Keratinocyte (primary cell): ENCODE measurements around the gene TP53I3. TPM values are rescaled to one million over a fixed set of nuclear protein-coding genes. Genes with fewer than 3 reads are reported as not detected.

Source experiments
- DNase-seq: peaks from one replicate; pipeline ENCODE4 v3.0.0-alpha.2; 2011; ENCODE audit warnings: low read depth, missing footprints, low spot score
- FAIRE-seq: peaks from 2 replicates; lab custom pipeline; 2011; peaks lifted over from hg19 to GRCh38; lab: Jason Lieb, UNC
- H2AFZ ChIP-seq: 2 replicates; pipeline ENCODE4 v1.6.0; 2012; ENCODE audit warnings: low read length, control low read depth, inconsistent platforms; ENCODE audit not compliant: control insufficient read depth
- H3K27ac ChIP-seq: 2 replicates; pipeline ENCODE4 v1.5.1; 2011; ENCODE audit warnings: low read length; ENCODE audit not compliant: control insufficient read depth, insufficient read depth
- H3K27me3 ChIP-seq: 3 replicates; pipeline ENCODE4 v1.6.0; 2011; ENCODE audit warnings: low read length; ENCODE audit not compliant: control insufficient read depth, insufficient read depth; ENCODE audit errors: extremely low read depth
- H3K36me3 ChIP-seq, 2 experiments: 2 replicates in 1 of 2; 3 replicates in 1 of 2; pipeline ENCODE4 v1.5.1; 2011; ENCODE audit warnings: low read length in 2 of 2, mild to moderate bottlenecking in 1 of 2; ENCODE audit not compliant: control insufficient read depth in 2 of 2, insufficient read depth in 2 of 2; ENCODE audit errors: extremely low read depth in 1 of 2
- H3K4me1 ChIP-seq: 3 replicates; pipeline ENCODE4 v1.5.1; 2011; ENCODE audit warnings: low read length; ENCODE audit not compliant: control insufficient read depth, insufficient read depth; ENCODE audit errors: extremely low read depth
- H3K4me2 ChIP-seq: 3 replicates; pipeline ENCODE4 v1.6.0; 2011; ENCODE audit warnings: low read depth, low read length; ENCODE audit not compliant: control insufficient read depth, insufficient read depth; ENCODE audit errors: extremely low read depth
- H3K4me3 ChIP-seq, 3 experiments: fragments of 200-600 bp in 1 of 3; sonication (generic) in 1 of 3; 2 replicates in 2 of 3; 3 replicates in 1 of 3; pipeline ENCODE4 v1.5.1; 2011 to 2016; ENCODE audit warnings: low read length in 3 of 3, mild to moderate bottlenecking in 3 of 3, control low read depth in 2 of 3, inconsistent platforms in 1 of 3, low read depth in 1 of 3, mixed read lengths in 1 of 3, mixed run types in 1 of 3, moderate library complexity in 1 of 3; ENCODE audit not compliant: control insufficient read depth in 2 of 3, insufficient read depth in 2 of 3; ENCODE audit errors: extremely low read depth in 1 of 3
- H3K79me2 ChIP-seq: 2 replicates; pipeline ENCODE4 v1.6.0; 2012; ENCODE audit warnings: low read length; ENCODE audit not compliant: control insufficient read depth, insufficient read depth
- H3K9ac ChIP-seq: 3 replicates; pipeline ENCODE4 v1.6.0; 2011; ENCODE audit warnings: low read length; ENCODE audit not compliant: control insufficient read depth, insufficient read depth; ENCODE audit errors: extremely low read depth
- H3K9me1 ChIP-seq: 3 replicates; pipeline ENCODE4 v1.6.0; 2011; ENCODE audit warnings: low read length; ENCODE audit not compliant: control insufficient read depth, insufficient read depth; ENCODE audit errors: extremely low read depth
- H3K9me3 ChIP-seq: 2 replicates; pipeline ENCODE4 v1.5.1; 2012; ENCODE audit warnings: low read depth, low read length; ENCODE audit not compliant: control insufficient read depth
- H4K20me1 ChIP-seq: 3 replicates; pipeline ENCODE4 v1.6.0; 2011; ENCODE audit warnings: low read length; ENCODE audit not compliant: control insufficient read depth, insufficient read depth; ENCODE audit errors: extremely low read depth
- EZH2 ChIP-seq: IDR thresholded peaks from one replicate; pipeline ENCODE4 v1.6.1; 2012; ENCODE audit warnings: inconsistent platforms, mild to moderate bottlenecking, low read length, moderate library complexity
- dilution Hi-C: fragments of 300-500 bp; cut with MboI; formaldehyde crosslinking; loops from one replicate; pipeline ENCODE4 v1.7.0; 2020; ENCODE audit warnings: low sequenced_read_pairs; ENCODE audit not compliant: extremely low pct_ligation_motif_present
- polyA plus RNA-seq, 5 experiments: library from polyadenylated mRNA; depleted of rRNA in 3 of 5; stranded (reverse) in 3 of 5; stranded (forward) in 1 of 5; unstranded in 1 of 5; fragments of >200 nt; gene quantifications; 1 replicate in 1 of 5; 2 replicates in 3 of 5; 3 replicates in 1 of 5; pipeline versions ENCODE4 v1.2.1 to v1.2.3, GENCODE V29; 2011 to 2012; ENCODE audit warnings: missing spikeins in 2 of 5, low read depth in 1 of 5, low replicate concordance in 1 of 5
- TF ChIP-seq, protein P1 (sequence below), 3 experiments: IDR thresholded peaks in 1 of 3; conservative IDR thresholded peaks in 1 of 3; optimal IDR thresholded peaks in 1 of 3; 2 replicates in 2 of 3; 3 replicates in 1 of 3; pipeline versions ENCODE3 to v1.5.1; 2011; ENCODE audit warnings: low read length in 3 of 3, mild to moderate bottlenecking in 3 of 3, moderate library complexity in 2 of 3, control low read depth in 1 of 3, inconsistent platforms in 1 of 3; ENCODE audit not compliant: insufficient read depth in 2 of 3; ENCODE audit errors: extremely low read depth in 1 of 3

Gene TP53I3
- polyA plus RNA-seq, 1 donor (not counting 4 experiments of a cell fraction or from before 2014, with no cell fraction given): 30.9 TPM

DNA sequence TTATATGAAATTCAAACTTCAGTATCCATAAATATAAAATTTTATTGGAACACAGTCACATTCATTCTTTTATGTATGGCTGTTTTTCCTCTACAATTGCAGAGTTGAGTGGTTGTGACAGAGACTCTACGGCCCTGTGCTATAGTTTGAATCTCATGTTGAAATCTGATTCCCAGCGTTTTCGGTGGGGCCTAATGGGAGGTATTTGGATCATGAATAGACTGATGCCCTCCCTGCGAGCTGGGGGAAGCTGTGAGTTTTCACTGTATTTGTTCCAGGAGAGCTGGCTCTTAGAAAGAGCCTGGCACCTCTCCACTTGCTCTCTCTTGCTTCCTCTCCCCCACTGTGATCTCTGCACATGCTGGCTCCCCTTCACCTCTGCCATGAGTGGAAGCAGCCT lies 36.8 kb upstream of the TP53I3 start:
- no peak overlapping the region for H2AFZ ChIP-seq
- H3K27ac ChIP-seq: no peak overlapping the region
- H3K4me1 ChIP-seq: peaks cover 7% of the 10 kb centered on the region

DNA sequence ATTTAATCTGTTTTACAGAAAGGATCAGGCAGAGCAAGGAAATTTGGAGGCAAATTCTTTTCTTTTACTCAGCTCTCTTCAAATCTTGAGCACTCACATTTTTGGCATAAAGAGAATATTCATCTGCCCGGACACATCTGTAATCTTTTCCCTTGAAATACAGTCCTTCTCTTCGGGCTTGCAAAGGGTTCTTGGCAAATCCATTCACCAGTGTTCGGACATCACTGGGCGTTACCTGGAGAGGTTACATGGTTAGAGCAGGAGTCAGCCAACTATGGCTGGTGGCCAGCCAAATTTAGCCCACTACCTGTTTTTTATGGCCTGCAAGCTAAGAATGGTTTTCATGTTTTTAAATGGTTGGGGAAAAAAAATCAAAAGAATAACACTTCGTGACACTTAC lies 36.4 kb upstream of the TP53I3 start:
- Histone ChIP-seq H3K4me1 (peaks cover 7% of the 10 kb centered on the region), H3K79me2 (no peaks in the 10 kb centered on the region), H2AFZ (no peak overlapping the region), H3K9me1 (no peaks in the 10 kb centered on the region), H4K20me1 (no peaks in the 10 kb centered on the region), H3K27ac (no peak overlapping the region), H3K9me3 (no peaks in the 10 kb centered on the region), H3K9ac (no peak overlapping the region), H3K27me3 (no peaks in the 10 kb centered on the region), H3K4me2 (no peak overlapping the region), H3K4me3 (no peak overlapping the region), H3K36me3 (no peaks in the 10 kb centered on the region)
- FAIRE-seq (no peak), DNase-seq (no peak)
- TF ChIP-seq, protein P1, sequence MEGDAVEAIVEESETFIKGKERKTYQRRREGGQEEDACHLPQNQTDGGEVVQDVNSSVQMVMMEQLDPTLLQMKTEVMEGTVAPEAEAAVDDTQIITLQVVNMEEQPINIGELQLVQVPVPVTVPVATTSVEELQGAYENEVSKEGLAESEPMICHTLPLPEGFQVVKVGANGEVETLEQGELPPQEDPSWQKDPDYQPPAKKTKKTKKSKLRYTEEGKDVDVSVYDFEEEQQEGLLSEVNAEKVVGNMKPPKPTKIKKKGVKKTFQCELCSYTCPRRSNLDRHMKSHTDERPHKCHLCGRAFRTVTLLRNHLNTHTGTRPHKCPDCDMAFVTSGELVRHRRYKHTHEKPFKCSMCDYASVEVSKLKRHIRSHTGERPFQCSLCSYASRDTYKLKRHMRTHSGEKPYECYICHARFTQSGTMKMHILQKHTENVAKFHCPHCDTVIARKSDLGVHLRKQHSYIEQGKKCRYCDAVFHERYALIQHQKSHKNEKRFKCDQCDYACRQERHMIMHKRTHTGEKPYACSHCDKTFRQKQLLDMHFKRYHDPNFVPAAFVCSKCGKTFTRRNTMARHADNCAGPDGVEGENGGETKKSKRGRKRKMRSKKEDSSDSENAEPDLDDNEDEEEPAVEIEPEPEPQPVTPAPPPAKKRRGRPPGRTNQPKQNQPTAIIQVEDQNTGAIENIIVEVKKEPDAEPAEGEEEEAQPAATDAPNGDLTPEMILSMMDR (optimal IDR thresholded peaks at IDR 0.05 in 1 of 3, IDR thresholded peaks at IDR 0.05 in 1 of 3, conservative IDR thresholded peaks at IDR 0.05 in 1 of 3; ENCODE audit: extremely low read depth in 1 of 3, insufficient read depth in 2 of 3, low read length in 3 of 3): no peak
- no peak for TF ChIP-seq EZH2
- dilution Hi-C loops: no loop called here

More for the DNA sequence above, 36.8 kb upstream of the TP53I3 start:
- Histone ChIP-seq H3K9ac (no peak overlapping the region), H3K27me3 (no peaks in the 10 kb centered on the region), H3K4me2 (no peak overlapping the region), H3K9me3 (no peaks in the 10 kb centered on the region), H3K79me2 (no peaks in the 10 kb centered on the region), H3K4me3 (no peak overlapping the region), H3K36me3 (no peaks in the 10 kb centered on the region), H3K9me1 (no peaks in the 10 kb centered on the region), H4K20me1 (no peaks in the 10 kb centered on the region)
- DNase-seq (no peak), FAIRE-seq (no peak)
- dilution Hi-C loops: no loop called here
- TF ChIP-seq EZH2: no peak
- TF ChIP-seq, protein P1 (optimal IDR thresholded peaks at IDR 0.05 in 1 of 3, IDR thresholded peaks at IDR 0.05 in 1 of 3, conservative IDR thresholded peaks at IDR 0.05 in 1 of 3; ENCODE audit: extremely low read depth in 1 of 3, insufficient read depth in 2 of 3, low read length in 3 of 3): no peak
